BE2C (cell line): ENCODE results near the gene RAB40B.

Experiments
- DNase-seq: peaks from one replicate; pipeline ENCODE4 v3.0.0-alpha.2; 2020
- H3K27me3 ChIP-seq: fragments of 250-450 bp; sonication (Bioruptor Pico); 2 replicates; pipeline ENCODE4 v1.5.1; 2020; ENCODE audit warnings: mild to moderate bottlenecking
- H3K36me3 ChIP-seq: fragments of 250-450 bp; sonication (Bioruptor Pico); 2 replicates; pipeline ENCODE4 v1.5.1; 2020; ENCODE audit warnings: mild to moderate bottlenecking
- H3K4me1 ChIP-seq: fragments of 250-450 bp; sonication (Bioruptor Pico); 2 replicates; pipeline ENCODE4 v1.5.1; 2020
- H3K4me3 ChIP-seq: 2 replicates; pipeline ENCODE4 v1.5.1; 2011; ENCODE audit warnings: low read depth, low read length
- H3K9me3 ChIP-seq: fragments of 250-450 bp; sonication (Bioruptor Pico); 2 replicates; pipeline ENCODE4 v1.5.1; 2020
- TF ChIP-seq, protein P1 (sequence below): IDR thresholded peaks from 2 replicates; pipeline ENCODE4 v1.5.1; 2012; ENCODE audit warnings: mild to moderate bottlenecking, low read depth, low read length

RAB40B gene

DNA sequence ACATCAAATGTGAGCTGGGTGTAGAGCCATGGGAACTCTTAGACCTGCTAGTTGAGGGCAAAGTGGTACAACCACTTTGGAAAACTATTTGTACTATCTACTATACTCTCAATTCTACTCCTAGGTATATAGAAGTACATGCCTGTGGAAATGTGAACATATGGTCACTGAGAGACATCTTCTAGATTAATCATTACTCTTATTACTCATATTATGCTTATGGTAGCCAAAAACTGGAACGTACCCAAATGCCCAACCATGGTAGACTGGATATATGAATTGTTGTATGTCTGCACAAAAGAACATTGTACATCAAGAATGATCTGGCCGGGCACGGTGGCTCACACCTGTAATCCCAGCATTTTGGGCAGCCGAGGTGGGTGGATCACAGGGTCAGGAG lies 53.0 kb downstream of the RAB40B start:
- TF ChIP-seq, protein P1, sequence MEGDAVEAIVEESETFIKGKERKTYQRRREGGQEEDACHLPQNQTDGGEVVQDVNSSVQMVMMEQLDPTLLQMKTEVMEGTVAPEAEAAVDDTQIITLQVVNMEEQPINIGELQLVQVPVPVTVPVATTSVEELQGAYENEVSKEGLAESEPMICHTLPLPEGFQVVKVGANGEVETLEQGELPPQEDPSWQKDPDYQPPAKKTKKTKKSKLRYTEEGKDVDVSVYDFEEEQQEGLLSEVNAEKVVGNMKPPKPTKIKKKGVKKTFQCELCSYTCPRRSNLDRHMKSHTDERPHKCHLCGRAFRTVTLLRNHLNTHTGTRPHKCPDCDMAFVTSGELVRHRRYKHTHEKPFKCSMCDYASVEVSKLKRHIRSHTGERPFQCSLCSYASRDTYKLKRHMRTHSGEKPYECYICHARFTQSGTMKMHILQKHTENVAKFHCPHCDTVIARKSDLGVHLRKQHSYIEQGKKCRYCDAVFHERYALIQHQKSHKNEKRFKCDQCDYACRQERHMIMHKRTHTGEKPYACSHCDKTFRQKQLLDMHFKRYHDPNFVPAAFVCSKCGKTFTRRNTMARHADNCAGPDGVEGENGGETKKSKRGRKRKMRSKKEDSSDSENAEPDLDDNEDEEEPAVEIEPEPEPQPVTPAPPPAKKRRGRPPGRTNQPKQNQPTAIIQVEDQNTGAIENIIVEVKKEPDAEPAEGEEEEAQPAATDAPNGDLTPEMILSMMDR, result no peak
- H3K36me3 ChIP-seq, result peaks cover 40% of the 10 kb centered on the region
- H3K4me3 ChIP-seq, result no peak overlapping the region
- H3K4me1 ChIP-seq, result peaks cover 4% of the 10 kb centered on the region; the same call in 1 of the 2 replicates
- DNase-seq, result no peak
- no peaks in the 10 kb centered on the region for H3K9me3 ChIP-seq
- no peaks in the 10 kb centered on the region for H3K27me3 ChIP-seq

DNA sequence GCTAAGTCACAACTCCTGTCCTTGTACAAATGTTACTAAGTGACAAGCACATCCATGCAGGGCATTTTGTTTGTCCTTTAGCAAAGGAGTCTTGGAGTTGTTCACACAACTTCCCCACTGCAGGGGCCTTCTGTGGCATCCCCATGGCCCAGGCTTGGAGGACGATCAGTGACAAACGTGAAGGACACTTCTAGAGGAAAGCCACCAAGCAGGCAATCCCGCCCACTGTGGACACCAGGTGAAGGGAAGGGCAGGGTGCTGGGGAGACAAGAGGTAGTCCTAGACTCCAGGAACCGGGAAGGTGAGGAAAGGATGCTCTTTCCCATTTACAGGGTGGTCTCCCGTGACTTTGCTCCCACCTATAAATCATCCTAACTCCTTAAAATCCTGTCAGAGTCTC lies 54.4 kb downstream of the RAB40B start:
- Histone ChIP-seq H3K4me3 (no peak overlapping the region), H3K9me3 (no peaks in the 10 kb centered on the region), H3K36me3 (peaks cover 46% of the 10 kb centered on the region), H3K27me3 (no peaks in the 10 kb centered on the region), H3K4me1 (peaks cover 4% of the 10 kb centered on the region; the same call in 1 of the 2 replicates)
- DNase-seq, result no peak
- TF ChIP-seq, protein P1, result no peak

DNA sequence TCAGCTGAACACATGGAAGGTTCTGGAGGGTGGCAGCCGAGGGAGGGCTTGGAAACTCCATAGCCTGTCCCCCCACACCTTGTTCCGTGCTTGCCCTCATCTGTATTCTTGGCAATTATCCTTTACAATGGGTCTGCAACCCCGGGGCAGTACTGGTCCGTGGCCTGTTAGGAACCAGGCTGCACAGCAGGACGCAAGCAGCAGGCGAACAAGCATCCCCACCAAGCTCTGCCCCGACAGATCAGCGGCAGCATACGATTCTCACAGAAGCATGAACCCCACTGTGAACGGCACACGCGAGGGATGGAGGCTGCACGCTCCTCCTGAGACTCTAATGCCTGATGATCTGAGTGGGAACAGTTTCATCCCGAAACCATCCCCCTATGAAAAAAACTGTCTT lies 56.5 kb downstream of the RAB40B start:
- Histone ChIP-seq H3K4me3 (no peak overlapping the region), H3K36me3 (peaks cover 52% of the 10 kb centered on the region), H3K9me3 (no peaks in the 10 kb centered on the region), H3K27me3 (no peaks in the 10 kb centered on the region), H3K4me1 (peaks cover 4% of the 10 kb centered on the region; the same call in 1 of the 2 replicates)
- no peak for DNase-seq
- TF ChIP-seq, protein P1, result no peak

DNA sequence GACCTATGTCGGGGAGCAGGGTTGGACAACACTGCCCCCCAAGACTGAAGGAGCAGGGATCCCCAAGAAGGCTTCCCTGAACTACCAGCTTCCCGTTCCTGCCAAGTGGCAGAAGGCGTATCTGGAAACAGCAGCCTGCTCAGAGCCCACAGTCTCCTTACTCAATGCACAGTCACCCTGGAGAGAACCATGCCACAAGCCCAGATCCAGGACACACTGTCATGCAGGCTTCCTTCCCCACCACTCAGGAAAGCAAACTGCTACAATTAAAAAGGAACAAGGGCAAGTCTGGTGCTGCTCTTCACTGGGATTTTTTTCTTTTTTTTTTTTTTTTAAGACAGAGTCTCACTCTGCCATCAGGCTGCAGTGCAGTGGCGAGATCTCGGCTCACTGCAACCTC lies 58.5 kb downstream of the RAB40B start:
- peaks cover 52% of the 10 kb centered on the region for H3K36me3 ChIP-seq
- DNase-seq, result no peak

DNA sequence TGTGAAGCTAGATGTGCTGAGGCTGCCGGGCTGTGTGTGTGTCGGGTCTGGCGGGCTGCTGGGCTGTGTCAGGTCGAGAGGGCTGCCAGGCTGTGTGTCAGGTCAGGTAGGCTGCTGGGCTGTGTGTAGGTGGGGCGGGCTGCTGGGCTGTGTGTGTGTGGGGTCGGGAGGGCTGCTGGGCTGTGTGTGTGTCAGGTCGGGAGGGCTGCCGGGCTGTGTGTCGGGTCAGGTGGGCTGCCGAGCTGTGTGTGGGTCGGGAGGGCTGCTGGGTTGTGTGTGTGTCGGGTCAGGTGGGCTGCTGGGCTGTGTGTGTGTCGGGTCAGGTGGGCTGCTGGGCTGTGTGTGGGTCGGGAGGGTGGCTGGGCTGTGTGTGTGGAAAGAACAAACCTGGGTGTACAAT lies 58.9 kb downstream of the RAB40B start:
- TF ChIP-seq, protein P1, result no peak
- Histone ChIP-seq H3K27me3 (no peaks in the 10 kb centered on the region), H3K4me3 (no peak overlapping the region), H3K36me3 (peaks cover 51% of the 10 kb centered on the region), H3K4me1 (no peaks in the 10 kb centered on the region), H3K9me3 (no peaks in the 10 kb centered on the region)
- no peak for DNase-seq

More for the DNA sequence above, 58.5 kb downstream of the RAB40B start:
- Histone ChIP-seq H3K9me3 (no peaks in the 10 kb centered on the region), H3K4me3 (no peak overlapping the region), H3K4me1 (no peaks in the 10 kb centered on the region), H3K27me3 (no peaks in the 10 kb centered on the region)
- TF ChIP-seq, protein P1, result no peak

DNA sequence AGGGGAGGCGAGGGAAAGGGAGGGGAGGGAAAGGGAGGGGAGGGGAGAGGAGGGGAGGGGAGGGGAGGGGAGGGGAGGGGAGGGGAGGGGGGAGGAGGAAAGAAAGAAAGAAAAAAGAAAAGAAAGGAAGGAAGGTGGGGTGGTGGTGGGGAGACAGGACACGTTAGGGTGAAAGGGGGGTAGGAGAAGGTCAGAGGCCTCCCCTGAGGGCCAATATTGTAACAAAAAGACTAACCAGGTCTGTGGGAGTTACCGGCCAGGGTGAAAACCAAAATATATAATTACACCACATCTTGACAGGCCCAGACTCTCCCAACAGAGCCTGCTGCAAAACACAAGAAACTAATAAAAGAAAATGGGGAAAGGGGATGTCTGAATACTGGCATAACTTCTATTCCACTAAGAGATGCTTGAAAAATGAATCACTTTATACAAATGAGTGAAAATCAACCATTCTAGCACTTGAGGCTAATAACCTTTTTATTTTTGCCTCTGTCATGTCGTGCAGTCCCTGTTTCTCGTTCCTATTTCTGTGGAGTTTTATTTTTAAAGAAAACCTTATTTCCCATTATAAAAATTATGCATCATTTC lies 60.2 kb downstream of the RAB40B start:
- TF ChIP-seq, protein P1, result no peak
- Histone ChIP-seq H3K4me3 (no peak overlapping the region), H3K4me1 (no peaks in the 10 kb centered on the region), H3K9me3 (no peaks in the 10 kb centered on the region), H3K27me3 (no peaks in the 10 kb centered on the region), H3K36me3 (peaks cover 48% of the 10 kb centered on the region)
- no peak for DNase-seq
